LNCaP clone FGC (cell line): ENCODE data around the gene ARPC1A.

Experiments
- DNase-seq: peaks from one replicate; pipeline ENCODE4 v3.0.0-alpha.2; 2011; ENCODE audit warnings: low read depth
- H3K4me3 ChIP-seq: 2 replicates; pipeline ENCODE4 v1.5.1; 2011; ENCODE audit warnings: mild to moderate bottlenecking, low read depth, low read length, control low read depth
- CTCF ChIP-seq: IDR thresholded peaks from 2 replicates; pipeline ENCODE4 v1.5.1; 2012; ENCODE audit warnings: mild to moderate bottlenecking; ENCODE audit not compliant: control insufficient read depth, insufficient read depth; ENCODE audit errors: extremely low read depth

ARPC1A gene

GRCh38 chr7:99308461-99309074 is 17.1 kb upstream of the ARPC1A start:
- H3K4me3 ChIP-seq: no peak overlapping the region
- no peak for TF ChIP-seq CTCF
- no peak for DNase-seq

DNA sequence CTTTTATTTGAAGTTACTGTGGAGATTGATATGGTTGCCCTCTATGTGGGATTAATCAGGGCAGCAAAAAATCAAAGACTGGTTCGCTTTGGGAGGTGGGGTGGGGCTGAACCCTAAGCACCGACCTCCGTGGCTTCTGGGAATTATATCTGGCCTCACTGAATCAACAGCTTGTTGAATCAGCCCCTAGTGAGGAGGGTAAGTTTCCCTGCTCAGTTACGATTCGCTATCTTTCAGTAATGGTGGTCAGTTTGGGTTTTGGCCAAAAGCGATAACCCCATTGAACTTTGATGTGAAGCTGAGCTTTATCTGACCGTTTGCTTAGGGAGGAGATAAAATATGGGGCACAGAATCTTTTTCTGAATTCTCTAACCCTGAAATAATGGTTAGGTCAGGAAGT is 16.6 kb upstream of the ARPC1A start:
- TF ChIP-seq CTCF: no peak
- DNase-seq: no peak
- no peak overlapping the region for H3K4me3 ChIP-seq

DNA sequence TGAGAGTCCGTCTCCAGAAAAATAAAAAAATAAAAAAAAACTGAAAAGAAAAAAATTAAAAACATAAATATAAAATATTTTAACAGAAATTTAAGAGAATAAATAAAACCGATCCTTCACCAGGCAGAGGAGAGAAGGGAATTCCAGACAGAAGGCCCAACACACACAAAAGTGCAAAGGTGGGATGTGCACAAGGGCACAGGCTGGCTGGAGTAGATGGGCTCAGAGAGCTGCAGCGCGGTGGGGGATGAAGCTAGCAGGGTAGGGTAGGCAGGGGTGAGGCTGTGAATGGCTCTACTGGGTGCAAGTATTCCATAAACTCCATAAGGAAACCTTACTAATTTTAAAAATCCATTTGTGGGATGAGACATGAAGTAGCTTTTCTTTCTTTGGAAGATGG is 15.7 kb upstream of the ARPC1A start:
- TF ChIP-seq CTCF: no peak
- no peak for DNase-seq
- H3K4me3 ChIP-seq: no peak overlapping the region

DNA sequence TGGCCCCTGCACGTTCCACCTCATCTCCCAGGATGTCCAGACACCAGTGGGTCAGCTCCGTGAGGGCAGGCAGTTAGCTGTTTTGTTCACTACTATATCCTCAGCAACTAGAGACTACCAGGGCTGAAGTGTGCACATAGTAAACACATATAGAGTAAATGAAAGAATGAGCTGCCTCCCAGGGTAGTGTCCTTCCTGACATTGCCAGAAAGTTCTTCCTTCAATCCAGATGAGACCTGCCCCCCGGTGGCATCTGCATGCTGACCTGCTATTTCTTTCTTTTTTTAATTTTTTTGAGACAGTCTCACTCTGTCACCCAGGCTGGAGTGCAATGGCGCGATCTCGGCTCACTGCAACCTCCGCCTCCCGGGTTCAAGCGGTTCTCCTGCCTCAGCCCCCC is 14.0 kb upstream of the ARPC1A start:
- no peak overlapping the region for H3K4me3 ChIP-seq
- no peak for DNase-seq
- TF ChIP-seq CTCF: no peak

DNA sequence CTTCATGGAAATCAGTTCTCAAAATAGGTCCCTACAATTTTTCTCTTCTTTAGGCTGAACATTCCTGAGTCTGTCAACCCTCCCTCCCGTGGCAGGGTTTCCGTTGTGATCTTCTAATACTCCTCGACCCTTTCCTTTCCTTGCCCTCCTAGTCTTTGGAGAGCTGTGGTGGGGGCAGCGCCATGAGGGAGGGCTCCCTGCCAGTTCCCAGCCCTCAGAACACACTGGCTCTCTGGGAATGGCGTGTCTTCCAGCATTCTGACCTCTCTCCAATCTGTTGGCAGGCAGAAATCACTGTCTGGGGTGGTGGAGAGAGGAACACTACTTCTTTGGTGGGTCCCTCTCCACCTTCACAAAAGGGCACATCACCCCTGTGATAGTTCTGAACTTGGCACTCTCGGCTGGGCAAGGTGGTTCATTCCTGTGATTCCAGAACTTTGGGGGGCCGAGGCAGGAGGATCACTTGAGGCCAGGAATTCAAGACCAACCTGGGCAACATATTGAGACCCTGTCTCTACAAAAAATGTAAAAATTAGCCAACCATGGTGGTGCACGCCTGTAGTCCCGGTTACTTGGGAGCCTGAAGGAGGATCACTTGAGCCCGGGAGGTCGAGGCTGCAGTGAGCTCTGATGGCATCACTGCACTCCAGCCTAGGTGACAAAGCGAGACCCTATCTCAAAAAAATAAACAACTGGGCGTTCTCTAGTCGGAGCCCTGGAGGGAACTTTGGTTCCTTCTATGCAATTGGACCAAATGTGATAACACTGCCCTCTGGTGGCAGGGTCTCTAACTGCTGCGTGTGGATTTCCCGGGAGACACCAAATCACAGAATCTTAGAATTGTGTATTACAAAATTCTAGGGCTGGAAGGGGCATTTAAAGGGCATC is 13.1 kb upstream of the ARPC1A start:
- TF ChIP-seq CTCF: peak; percentile 93
- DNase-seq: no peak
- no peak overlapping the region for H3K4me3 ChIP-seq

- TF ChIP-seq CTCF: no peak
- H3K4me3 ChIP-seq: no peak overlapping the region
- no peak for DNase-seq
Observed at GRCh38 chr7:99313204-99313573, 12.5 kb upstream of the ARPC1A start.
